Activated CD4-positive, alpha-beta T cell treated with anti-CD3 and anti-CD28 coated beads, Interleukin-2, amount 50 U/mL, for 24 hours (primary cell): Measurements from ENCODE around the gene ABCA6.
"Not testable (repeated sequence)": the region's sequence is repeated elsewhere in the genome, so short reads cannot be mapped to it uniquely, and the experiment has no call there.

ENCODE experiments used
- DNase-seq, 2 donors: peaks; one replicate each; pipeline ENCODE4 v3.0.0-alpha.2; 2020; ENCODE audit warnings: low read depth in 1 of 2, low spot score in 1 of 2

Gene ABCA6

GRCh38 chr17:69073392-69073791 lies 68.3 kb downstream of the ABCA6 start:
- not testable (repeated sequence) for DNase-seq

GRCh38 chr17:69072803-69073256 lies 68.9 kb downstream of the ABCA6 start:
- DNase-seq: not testable (repeated sequence)

- DNase-seq: not testable (repeated sequence)
These were observed 70.5 kb downstream of the ABCA6 start for GRCh38 chr17:69071233-69071586.

- DNase-seq: not testable (repeated sequence)
These were observed 71.1 kb downstream of the ABCA6 start for GRCh38 chr17:69070378-69071232.

- no peak for DNase-seq
These were observed 72.4 kb downstream of the ABCA6 start for GRCh38 chr17:69069226-69069750.

GRCh38 chr17:69067274-69068047 lies 74.2 kb downstream of the ABCA6 start:
- DNase-seq: no peak

GRCh38 chr17:69066482-69066881 lies 75.2 kb downstream of the ABCA6 start:
- DNase-seq: no peak

- no peak for DNase-seq
These were observed 76.6 kb downstream of the ABCA6 start for GRCh38 chr17:69065113-69065512.

- no peak for DNase-seq
These were observed 77.2 kb downstream of the ABCA6 start for GRCh38 chr17:69064476-69064875.

- DNase-seq: no peak
These were observed 77.7 kb downstream of the ABCA6 start for GRCh38 chr17:69064001-69064400.

- no peak for DNase-seq
These were observed 78.7 kb downstream of the ABCA6 start for GRCh38 chr17:69062860-69063581.

GRCh38 chr17:69061721-69062556 lies 79.8 kb downstream of the ABCA6 start:
- no peak for DNase-seq

GRCh38 chr17:69060822-69061221 lies 80.9 kb downstream of the ABCA6 start, which contains the start of gene ABCA9:
Gene ABCA9, minus strand, starts transcription at chr17:69060927. Its CDS starts 9,801 bp downstream, at chr17:69051126.
- no peak for DNase-seq

- DNase-seq: no peak
These were observed 82.1 kb downstream of the ABCA6 start for GRCh38 chr17:69059458-69060175.

GRCh38 chr17:69058165-69058564 lies 83.5 kb downstream of the ABCA6 start:
- no peak for DNase-seq

- DNase-seq: no peak
These were observed 84.4 kb downstream of the ABCA6 start for GRCh38 chr17:69057280-69057679.

GRCh38 chr17:69056179-69056823 lies 85.4 kb downstream of the ABCA6 start:
- DNase-seq: no peak

- no peak for DNase-seq
These were observed 86.4 kb downstream of the ABCA6 start for GRCh38 chr17:69055334-69055733.
